Neural cell (in vitro differentiated cells): ENCODE results near the gene CSGALNACT2. TPM values are rescaled to one million over a fixed set of nuclear protein-coding genes. Genes with fewer than 3 reads are reported as not detected.

ENCODE experiments used
- H2AFZ ChIP-seq: fragments of 200-600, 300-800 bp; sonication (generic), shearing (Covaris generic); 2 replicates; pipeline ENCODE4 v1.6.0; 2014; ENCODE audit warnings: low read depth, mild to moderate bottlenecking, antibody characterized with exemption, low read length, moderate library complexity
- H3F3A ChIP-seq: fragments of 200-600 bp; shearing (Covaris generic); 2 replicates; pipeline ENCODE4 v1.6.1; 2016; ENCODE audit warnings: mild to moderate bottlenecking, moderate library complexity, mixed read lengths, antibody characterized with exemption, low read length; ENCODE audit not compliant: insufficient read depth, poor library complexity, severe bottlenecking
- H3K27ac ChIP-seq: fragments of 200-600, 300-800 bp; sonication (generic), shearing (Covaris generic); 2 replicates; pipeline ENCODE4 v1.5.1; 2014; ENCODE audit warnings: mild to moderate bottlenecking, low read length, moderate library complexity
- H3K27me3 ChIP-seq: fragments of 300-800, 200-600 bp; sonication (generic), shearing (Covaris generic); 2 replicates; pipeline ENCODE4 v1.6.0; 2014; ENCODE audit warnings: mild to moderate bottlenecking, low read depth, low read length, moderate library complexity; ENCODE audit not compliant: insufficient read depth
- H3K36me3 ChIP-seq: fragments of 300-800, 200-600 bp; sonication (generic), shearing (Covaris generic); 2 replicates; pipeline ENCODE4 v1.5.1; 2014; ENCODE audit warnings: mild to moderate bottlenecking, antibody characterized with exemption, low read length, moderate library complexity; ENCODE audit not compliant: insufficient read depth
- H3K4me2 ChIP-seq: fragments of 300-800, 200-600 bp; sonication (generic), shearing (Covaris generic); 2 replicates; pipeline ENCODE4 v1.6.0; 2014; ENCODE audit warnings: mild to moderate bottlenecking, low read length
- H3K4me3 ChIP-seq: fragments of 300-800, 200-600 bp; sonication (generic), shearing (Covaris generic); 2 replicates; pipeline ENCODE4 v1.5.1; 2014; ENCODE audit warnings: mild to moderate bottlenecking, low read length, moderate library complexity
- H3K79me2 ChIP-seq: fragments of 200-600 bp; shearing (Covaris generic); replicated peaks from 2 replicates; pipeline ENCODE4 v1.6.0; 2014; ENCODE audit warnings: mild to moderate bottlenecking, low read length, moderate library complexity; ENCODE audit not compliant: insufficient read depth
- H3K9ac ChIP-seq: fragments of 300-800, 200-600 bp; sonication (generic), shearing (Covaris generic); 2 replicates; pipeline ENCODE4 v1.6.1; 2016; ENCODE audit warnings: mild to moderate bottlenecking, low read length, mixed read lengths
- H3K9me2 ChIP-seq: fragments of 200-600 bp; shearing (Covaris generic); 2 replicates; pipeline ENCODE4 v1.6.1; 2016; ENCODE audit warnings: mild to moderate bottlenecking, low read length, mixed read lengths; ENCODE audit not compliant: insufficient read depth
- H3K9me3 ChIP-seq: fragments of 200-600, 300-800 bp; sonication (generic), shearing (Covaris generic); 2 replicates; pipeline ENCODE4 v1.6.1; 2016; ENCODE audit warnings: mild to moderate bottlenecking, mixed run types, low read length, moderate library complexity, mixed read lengths
- H4K20me1 ChIP-seq: fragments of 200-600 bp; shearing (Covaris generic); 2 replicates; pipeline ENCODE4 v1.6.1; 2016; ENCODE audit warnings: mild to moderate bottlenecking, mixed run types; ENCODE audit not compliant: insufficient read depth
- EP300 ChIP-seq: fragments of 450-650 bp; conservative IDR thresholded peaks from 2 replicates; pipeline ENCODE4 v1.6.1; 2014; ENCODE audit warnings: antibody characterized with exemption, mild to moderate bottlenecking, moderate library complexity; ENCODE audit not compliant: poor library complexity, severe bottlenecking
- EZH2 ChIP-seq: fragments of 200-600, 300-800 bp; shearing (Covaris generic), sonication (generic); IDR thresholded peaks from 2 replicates; pipeline ENCODE4 v1.6.1; 2014; ENCODE audit warnings: antibody characterized with exemption, low read length, borderline replicate concordance, mild to moderate bottlenecking; ENCODE audit not compliant: insufficient read depth, poor library complexity, severe bottlenecking
- MXI1 ChIP-seq: fragments of 450-650 bp; conservative IDR thresholded peaks from 2 replicates; pipeline ENCODE4 v1.6.1; 2014; ENCODE audit warnings: antibody characterized with exemption, mild to moderate bottlenecking; ENCODE audit not compliant: poor library complexity, severe bottlenecking
- POLR2AphosphoS5 ChIP-seq: IDR thresholded peaks from 2 replicates; pipeline ENCODE4 v1.6.1; 2012
- RAD21 ChIP-seq: fragments of 450-650 bp; conservative IDR thresholded peaks from 2 replicates; pipeline ENCODE4 v1.6.1; 2014; ENCODE audit warnings: antibody characterized with exemption, mild to moderate bottlenecking, moderate library complexity
- SMC3 ChIP-seq: fragments of 450-650 bp; conservative IDR thresholded peaks from 2 replicates; pipeline ENCODE4 v1.6.1; 2014; ENCODE audit warnings: antibody characterized with exemption, mild to moderate bottlenecking, moderate library complexity; ENCODE audit not compliant: poor library complexity
- TAF1 ChIP-seq: IDR thresholded peaks from 2 replicates; pipeline ENCODE4 v1.6.1; 2012; ENCODE audit warnings: low read depth
- polyA plus RNA-seq: library from polyadenylated mRNA; depleted of rRNA; stranded (reverse); fragments of >200 nt; gene quantifications from 2 replicates; pipeline ENCODE4 v1.2.3, GENCODE V29; 2014
- TF ChIP-seq, protein P1 (sequence below): fragments of 450-650 bp; IDR thresholded peaks from 2 replicates; pipeline ENCODE4 v1.5.1; 2014; ENCODE audit warnings: antibody characterized with exemption, mild to moderate bottlenecking, moderate library complexity; ENCODE audit not compliant: poor library complexity, severe bottlenecking
- TF ChIP-seq, protein P2 (sequence below): IDR thresholded peaks from 2 replicates; pipeline ENCODE4 v1.6.1; 2012; ENCODE audit warnings: borderline replicate concordance

The CSGALNACT2 gene
- polyA plus RNA-seq, 1 donor from 2014 or later, result 20.7 TPM

DNA sequence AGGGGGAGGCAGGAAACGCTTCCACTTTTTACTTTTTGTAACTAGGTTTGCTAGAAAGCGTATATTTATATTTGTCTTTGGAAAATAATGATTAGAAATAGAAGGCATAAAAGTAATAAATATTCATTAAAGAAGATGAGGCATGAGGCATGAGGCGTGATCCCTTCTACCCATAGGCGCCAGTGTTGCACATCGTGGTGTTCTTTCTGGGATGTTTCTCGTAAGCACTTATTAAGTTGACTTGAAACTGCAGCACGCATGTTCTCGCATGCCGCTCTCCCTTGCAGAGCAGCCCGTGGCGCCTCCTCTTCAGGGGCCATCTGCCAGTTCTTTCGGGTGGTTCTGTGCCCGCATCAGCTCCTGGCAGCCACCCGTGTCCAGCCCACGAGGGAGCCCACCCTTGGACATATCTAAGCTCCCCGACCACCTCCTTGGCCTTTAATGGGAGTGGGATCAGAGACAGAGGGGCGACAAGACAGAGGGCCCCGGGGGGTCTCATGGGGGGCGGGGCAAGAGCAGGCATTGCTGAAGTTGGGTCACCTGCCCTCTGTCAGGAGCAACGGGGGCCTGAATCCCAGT lies 28.5 kb upstream of the CSGALNACT2 start:
- H3F3A ChIP-seq, result no peaks in the 10 kb centered on the region
- no peak overlapping the region for H2AFZ ChIP-seq
- H3K9ac ChIP-seq, result no peak overlapping the region
- no peaks in the 10 kb centered on the region for H3K9me2 ChIP-seq
- no peaks in the 10 kb centered on the region for H4K20me1 ChIP-seq
- H3K27ac ChIP-seq, result no peak overlapping the region
- no peak overlapping the region for H3K4me3 ChIP-seq
- peaks cover 6% of the 10 kb centered on the region for H3K27me3 ChIP-seq
- no peaks in the 10 kb centered on the region for H3K79me2 ChIP-seq
- no peaks in the 10 kb centered on the region for H3K36me3 ChIP-seq
- H3K4me2 ChIP-seq, result no peak overlapping the region
- no peaks in the 10 kb centered on the region for H3K9me3 ChIP-seq
- TF ChIP-seq, protein P1, sequence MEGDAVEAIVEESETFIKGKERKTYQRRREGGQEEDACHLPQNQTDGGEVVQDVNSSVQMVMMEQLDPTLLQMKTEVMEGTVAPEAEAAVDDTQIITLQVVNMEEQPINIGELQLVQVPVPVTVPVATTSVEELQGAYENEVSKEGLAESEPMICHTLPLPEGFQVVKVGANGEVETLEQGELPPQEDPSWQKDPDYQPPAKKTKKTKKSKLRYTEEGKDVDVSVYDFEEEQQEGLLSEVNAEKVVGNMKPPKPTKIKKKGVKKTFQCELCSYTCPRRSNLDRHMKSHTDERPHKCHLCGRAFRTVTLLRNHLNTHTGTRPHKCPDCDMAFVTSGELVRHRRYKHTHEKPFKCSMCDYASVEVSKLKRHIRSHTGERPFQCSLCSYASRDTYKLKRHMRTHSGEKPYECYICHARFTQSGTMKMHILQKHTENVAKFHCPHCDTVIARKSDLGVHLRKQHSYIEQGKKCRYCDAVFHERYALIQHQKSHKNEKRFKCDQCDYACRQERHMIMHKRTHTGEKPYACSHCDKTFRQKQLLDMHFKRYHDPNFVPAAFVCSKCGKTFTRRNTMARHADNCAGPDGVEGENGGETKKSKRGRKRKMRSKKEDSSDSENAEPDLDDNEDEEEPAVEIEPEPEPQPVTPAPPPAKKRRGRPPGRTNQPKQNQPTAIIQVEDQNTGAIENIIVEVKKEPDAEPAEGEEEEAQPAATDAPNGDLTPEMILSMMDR, result no peak
- TF ChIP-seq RAD21 (no peak), POLR2AphosphoS5 (no peak)

DNA sequence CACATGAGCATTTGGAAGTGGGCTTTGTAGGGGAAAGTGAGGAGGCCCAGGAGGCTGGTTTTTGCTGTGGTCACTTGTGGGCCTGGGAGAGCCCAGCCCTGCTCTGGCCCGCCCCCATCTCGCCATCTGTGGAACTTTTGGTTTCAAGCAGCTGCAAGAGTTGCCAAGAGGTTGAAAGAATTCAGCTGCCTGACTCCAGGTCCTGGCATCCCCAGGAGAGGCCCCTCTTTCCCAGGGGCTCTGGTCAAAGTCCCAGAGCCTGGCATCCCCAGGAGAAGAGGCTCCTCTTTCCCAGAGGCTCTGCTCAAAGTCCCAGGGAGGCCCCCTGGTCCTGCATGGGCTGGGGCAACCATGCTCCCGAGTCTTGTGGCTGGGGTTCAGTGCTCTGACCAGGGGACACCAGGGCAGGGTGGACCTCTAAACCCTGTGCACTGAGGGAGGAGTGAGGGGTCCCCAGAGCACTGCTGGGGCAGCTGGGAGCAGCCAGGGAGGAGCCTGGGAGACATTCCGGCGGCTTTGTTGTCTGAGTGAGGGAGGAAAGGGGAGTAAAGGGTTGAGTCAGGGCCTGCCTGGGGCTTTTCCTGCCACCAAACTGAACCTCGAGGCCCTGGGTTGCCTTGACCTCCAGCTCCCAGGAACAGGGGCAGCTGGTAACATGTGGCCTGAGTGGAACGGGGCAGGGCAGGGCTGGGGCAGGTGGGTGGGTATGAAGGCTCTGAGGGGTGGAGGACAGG lies 27.7 kb upstream of the CSGALNACT2 start:
- Histone ChIP-seq H3K79me2 (no peaks in the 10 kb centered on the region), H3F3A (no peaks in the 10 kb centered on the region), H3K9ac (no peak overlapping the region), H3K9me3 (no peaks in the 10 kb centered on the region), H3K27ac (no peak overlapping the region), H4K20me1 (no peaks in the 10 kb centered on the region), H3K4me3 (no peak overlapping the region), H3K4me2 (no peak overlapping the region), H3K36me3 (no peaks in the 10 kb centered on the region), H3K9me2 (no peaks in the 10 kb centered on the region), H2AFZ (no peak overlapping the region), H3K27me3 (no peaks in the 10 kb centered on the region)
- TF ChIP-seq, protein P2, sequence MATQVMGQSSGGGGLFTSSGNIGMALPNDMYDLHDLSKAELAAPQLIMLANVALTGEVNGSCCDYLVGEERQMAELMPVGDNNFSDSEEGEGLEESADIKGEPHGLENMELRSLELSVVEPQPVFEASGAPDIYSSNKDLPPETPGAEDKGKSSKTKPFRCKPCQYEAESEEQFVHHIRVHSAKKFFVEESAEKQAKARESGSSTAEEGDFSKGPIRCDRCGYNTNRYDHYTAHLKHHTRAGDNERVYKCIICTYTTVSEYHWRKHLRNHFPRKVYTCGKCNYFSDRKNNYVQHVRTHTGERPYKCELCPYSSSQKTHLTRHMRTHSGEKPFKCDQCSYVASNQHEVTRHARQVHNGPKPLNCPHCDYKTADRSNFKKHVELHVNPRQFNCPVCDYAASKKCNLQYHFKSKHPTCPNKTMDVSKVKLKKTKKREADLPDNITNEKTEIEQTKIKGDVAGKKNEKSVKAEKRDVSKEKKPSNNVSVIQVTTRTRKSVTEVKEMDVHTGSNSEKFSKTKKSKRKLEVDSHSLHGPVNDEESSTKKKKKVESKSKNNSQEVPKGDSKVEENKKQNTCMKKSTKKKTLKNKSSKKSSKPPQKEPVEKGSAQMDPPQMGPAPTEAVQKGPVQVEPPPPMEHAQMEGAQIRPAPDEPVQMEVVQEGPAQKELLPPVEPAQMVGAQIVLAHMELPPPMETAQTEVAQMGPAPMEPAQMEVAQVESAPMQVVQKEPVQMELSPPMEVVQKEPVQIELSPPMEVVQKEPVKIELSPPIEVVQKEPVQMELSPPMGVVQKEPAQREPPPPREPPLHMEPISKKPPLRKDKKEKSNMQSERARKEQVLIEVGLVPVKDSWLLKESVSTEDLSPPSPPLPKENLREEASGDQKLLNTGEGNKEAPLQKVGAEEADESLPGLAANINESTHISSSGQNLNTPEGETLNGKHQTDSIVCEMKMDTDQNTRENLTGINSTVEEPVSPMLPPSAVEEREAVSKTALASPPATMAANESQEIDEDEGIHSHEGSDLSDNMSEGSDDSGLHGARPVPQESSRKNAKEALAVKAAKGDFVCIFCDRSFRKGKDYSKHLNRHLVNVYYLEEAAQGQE, result no peak
- TF ChIP-seq SMC3 (no peak), POLR2AphosphoS5 (no peak), TAF1 (no peak), EP300 (no peak), MXI1 (no peak), RAD21 (no peak), EZH2 (no peak)
- TF ChIP-seq, protein P1, result no peak
